GM04503 (cell line): Measurements from ENCODE around the gene KLF16.

ENCODE experiments used
- DNase-seq: peaks from one replicate; pipeline ENCODE4 v3.0.0-alpha.2; 2012; ENCODE audit warnings: low read depth

Gene KLF16

DNA sequence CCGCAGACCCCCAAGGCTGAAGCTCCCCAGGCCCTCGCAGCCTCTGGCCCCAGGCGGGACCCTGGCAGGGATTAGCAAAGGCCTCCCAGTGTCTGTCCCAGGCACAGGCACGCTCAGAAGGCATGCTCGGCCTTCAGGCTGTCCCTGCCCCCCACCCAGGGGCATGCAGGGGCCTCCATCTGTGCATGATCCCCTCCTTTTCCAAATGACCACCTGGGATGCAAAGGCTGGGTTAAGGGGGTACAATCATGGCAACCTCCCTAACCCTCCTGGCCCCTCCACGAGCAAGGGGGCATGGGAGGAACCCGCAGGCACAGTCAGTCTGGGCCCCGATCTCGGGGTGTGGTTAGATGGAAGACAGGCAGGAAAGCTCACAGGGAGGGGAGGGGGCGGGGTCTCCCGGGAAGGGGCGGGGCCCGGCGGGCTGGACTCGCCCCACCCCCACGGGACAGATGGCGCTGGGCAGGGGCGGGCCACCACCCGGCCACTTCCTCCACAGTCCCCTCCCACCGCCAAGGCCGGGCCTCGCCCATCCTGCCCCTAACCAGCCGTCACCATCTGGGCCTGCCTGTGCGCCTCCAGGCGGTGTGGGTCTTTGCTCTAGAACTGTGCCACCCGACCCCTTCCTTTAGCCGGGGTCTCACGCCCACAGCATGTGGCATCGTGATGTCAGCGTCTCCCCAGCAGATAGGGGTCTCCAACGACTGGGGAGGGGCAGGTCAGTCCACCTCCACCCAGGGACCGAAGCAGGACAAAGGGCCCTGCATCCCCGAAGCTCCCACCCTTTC, 8.1 kb downstream of the KLF16 start:
- DNase-seq = no peak

DNA sequence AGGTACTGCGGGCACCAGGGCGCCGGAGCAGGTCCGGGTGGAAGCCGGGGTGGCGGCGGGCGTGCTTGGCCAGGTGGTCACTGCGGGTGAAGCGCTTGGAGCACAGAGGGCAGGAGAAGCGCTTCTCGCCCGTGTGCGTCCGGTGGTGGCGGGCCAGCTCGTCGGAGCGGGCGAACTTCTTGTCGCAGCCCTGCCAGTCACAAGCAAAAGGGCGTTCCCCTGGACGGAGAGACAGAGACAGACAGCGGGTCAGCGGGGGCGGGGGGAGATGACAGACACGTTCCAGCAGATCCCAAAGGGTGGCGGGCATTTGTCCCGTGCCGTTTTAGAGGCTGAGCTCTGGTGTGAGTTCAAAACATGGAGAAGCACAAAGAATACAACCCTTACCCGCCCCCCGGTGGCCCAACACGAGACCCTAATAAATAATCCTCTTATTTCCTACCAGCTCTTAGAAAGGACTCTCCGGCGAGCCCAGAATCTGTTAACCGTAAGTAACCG, 8.8 kb downstream of the KLF16 start:
- no peak for DNase-seq

DNA sequence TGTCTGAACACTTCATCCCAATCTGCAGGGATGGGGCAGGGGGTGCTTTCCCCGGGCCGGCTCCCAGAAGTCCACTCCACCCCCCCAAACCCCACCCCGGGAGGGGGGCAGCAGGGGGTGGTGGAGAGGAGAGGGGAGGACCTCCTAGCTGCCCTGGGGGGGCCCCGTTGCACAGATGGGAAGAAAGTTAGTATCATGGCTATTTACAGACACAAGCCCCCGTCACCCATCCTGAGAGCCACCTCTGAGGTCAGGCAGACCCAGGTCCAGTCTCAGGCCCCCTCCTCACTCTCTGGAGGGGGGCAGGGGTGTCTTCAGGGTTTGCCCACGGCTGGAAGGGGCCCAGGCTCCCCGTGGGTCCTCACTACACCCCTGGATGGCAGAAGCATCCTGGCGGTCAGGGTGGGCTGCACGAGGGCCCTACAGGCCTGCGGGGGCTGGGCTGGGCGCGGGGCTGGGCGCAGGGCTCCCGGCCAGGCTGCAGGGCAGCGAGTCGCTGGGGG, 9.3 kb downstream of the KLF16 start:
- DNase-seq = no peak

DNA sequence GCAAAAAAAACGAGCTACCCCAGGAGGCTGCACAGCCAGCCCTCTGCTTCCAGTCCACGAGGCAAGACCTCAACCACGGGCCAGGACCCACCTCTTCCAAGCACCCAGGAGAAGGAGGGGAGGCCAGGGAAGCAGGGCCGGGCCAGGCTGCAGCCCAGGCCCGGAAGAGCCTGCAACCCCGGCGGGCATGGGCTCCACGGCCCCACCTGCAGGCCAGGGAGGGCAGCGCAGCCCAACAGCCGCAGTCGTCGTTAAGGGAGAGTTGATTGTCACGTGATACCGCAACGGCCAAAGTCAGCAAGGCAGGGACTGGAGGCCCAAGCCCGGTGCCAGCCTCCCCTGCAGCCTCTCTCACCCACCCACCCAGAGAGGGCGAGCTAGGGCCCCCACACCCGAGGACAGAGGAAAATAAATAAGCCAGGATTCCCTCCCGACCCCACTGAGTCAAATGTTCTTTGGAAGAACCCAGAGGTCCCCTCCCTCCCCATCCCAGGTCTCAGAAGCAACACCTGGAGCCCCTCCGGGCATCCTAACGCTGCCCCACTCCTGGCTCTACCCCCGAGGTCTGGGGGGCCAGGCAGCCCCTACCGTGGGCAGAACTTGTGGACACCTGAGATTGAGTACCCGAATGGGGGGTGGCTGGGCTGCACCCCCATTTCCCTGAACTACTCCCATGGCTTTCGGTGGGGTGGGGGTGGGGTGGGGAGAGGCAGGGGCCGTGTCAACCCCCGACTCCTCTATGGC, 9.9 kb downstream of the KLF16 start:
- no peak for DNase-seq

DNA sequence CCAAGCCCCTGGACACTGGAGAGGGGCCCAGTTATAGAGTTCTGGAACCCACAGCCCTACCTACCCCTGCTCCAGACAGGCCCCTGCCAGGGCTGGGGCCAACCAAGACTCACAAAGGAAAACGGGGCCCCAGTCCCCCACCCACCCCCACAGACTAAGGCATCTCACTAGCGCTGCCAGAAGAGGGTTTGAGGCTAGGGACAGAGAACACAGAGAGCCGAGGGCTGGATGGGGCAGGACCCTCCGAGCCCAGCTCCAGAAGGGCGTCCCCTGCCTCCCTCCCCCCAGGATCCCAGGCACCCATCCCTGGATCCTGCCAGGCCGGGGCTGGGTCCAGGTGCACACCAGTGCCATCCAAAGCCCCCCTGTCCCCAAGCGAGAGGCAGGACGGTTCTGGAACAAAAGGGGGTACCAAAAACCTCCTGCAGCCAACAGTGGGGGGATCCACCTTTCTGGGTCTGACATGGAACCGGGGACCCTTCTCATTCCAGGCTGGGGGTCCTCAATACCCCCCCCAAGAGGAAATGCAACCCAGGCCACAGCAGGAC, 10.7 kb downstream of the KLF16 start:
- DNase-seq = no peak

DNA sequence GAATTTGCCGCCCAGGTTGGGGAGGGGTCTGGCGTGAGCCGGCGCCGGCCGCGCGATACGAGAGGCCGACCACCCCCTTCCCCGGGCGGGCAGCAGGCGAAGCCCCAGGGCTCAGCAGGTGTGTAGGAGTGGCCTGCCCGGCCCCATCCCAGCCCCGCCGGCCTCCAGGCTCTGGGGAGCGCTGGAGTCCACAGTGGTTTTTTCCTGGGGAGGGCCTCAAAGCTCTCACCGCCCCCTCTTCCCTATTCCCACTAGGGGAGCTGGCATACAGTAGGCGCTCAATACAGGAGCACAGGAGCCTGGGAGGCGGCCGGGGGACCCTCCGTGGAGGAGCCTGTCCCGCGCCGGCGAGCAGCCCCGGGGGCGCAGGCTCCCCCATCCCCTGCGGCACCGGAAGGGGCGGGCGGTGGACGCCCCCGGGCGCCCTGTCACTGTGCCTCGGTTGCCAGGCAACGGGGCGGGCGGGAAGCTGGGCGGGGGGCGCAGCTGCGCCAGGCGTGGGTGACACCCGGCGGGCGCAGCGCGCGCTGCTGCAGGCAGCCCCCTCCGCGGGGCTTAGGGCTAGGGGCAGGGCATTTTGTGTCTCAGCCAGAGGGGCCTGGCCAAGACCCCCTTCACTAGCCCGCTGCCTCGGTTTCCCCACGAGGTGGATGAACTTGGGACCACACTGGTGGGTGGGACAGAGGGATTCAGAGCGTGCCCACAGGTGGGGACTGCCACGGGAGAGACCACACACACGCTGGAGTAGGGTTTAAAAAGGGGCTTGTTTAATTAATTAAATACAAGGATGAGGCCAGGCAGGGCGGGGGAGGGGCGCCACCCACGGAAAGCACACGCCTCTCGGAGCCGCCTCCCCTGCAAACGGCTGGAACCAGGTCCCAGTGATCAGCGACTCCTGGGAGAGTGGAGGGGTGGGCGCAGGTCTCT, 11.5 kb downstream of the KLF16 start:
- DNase-seq = no peak

DNA sequence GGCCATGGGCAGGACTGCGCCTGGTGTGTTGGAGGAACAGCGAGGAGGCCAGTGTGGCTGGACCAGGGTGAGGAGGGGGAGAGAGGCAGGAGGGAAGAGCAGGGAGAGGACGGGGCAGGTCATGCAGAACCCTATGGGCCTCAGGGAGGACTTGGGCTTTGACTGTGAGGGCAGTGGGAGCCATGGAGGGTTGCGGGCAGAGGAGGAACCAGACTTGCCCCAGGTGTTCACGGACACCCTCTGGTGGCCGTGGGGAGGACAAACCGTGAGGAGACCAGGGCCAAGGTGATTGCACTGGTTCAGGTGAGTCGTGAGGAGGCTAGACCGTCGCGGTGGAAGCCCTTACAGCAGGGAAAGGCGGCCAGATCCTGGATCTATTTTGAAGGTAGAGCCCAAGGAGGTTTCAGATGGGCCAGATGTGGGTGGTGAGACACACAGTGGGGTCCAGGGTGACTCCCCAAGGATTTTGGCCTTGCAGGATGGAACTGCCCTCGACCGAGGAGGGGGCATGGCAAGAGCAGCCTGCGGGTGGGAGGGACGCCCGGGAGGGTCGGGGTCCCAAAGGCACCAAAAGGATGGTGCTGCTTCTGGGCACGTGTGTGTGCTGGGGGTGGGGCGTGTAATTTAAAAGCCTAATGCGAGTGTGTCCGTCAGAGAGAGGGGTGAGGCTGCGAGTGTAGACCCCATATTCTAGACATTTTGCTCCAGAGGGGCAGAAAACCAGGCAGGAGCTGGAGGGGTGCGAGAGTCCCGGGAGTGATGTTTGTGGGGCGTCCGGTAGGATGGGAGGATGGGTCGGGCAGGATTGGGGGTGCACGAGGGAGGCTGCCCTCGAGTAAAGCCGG, 12.3 kb downstream of the KLF16 start:
- DNase-seq = no peak

DNA sequence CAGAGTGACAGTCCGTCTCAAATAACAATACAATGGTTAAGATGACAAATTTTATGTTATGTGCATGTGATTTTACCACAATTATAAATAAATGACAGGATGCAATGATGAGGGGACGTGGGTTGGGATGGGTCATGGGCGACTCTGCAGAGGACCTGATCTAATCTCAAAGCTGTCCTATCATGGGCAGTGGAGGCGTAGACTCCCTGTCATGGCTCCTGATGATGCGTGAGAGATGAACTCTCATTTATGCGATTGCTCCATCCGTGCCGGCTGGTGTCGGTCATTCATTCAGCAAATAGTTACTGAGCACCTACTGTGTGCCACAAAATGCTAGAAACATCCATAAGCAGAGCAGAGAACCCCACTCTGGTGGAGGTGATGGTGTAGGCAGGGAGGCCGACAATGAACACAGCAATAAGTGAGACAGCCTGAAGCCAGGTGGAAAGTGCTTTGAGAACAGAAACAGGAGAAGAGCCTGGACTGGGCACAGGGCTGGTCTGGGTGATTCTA, 13.4 kb downstream of the KLF16 start:
- DNase-seq = no peak

DNA sequence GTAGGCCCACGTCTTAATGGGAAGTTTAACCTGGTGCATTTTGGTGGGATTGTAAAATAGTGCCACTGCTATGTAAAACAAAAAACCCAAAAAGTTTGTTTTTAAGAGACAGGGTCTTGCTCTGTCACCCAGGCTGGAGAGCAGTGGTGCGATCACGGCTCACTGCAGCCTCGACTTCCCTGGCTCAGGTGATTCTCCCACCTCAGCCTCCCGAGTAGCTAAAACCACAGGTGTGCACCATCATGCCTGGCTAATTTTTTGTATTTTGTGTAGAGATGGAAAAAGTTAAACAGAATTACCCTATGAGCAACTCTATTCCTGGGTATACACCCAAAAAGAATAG, 14.3 kb downstream of the KLF16 start:
- DNase-seq = no peak

DNA sequence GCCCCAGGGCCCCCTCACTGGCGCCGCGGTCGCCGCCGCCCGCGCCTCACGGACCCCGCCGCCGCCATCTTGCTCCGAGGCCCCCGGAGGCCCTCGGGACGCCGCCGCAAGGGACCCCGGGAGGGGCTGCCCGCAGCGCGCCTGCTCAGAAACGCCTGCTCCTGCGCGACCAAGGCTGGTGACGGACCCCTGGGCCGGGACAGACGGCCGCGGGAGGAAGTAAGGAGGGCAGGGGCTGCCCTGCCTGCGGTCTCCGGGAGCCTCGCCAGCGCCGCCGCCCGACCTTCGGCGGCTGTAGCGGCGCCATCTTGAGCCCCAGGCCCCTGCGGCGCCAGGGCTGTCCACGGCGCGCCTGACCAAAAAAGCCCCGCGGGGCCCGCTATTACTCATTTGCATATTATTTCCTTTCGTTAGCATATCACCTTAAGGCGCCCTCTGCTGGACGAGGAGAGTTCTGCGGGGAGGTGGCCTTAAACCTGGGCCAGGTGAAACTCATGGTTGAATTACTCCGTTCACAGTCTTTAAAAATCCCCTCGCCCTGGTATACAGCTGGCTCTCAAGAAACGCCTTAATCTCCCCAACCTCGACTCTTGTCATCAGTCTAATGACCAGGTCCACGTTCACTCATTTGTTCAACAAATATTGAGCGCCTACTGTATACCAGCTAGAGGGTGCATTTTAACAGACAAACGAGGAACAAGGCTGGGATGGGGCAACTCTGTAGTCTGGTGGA, 14.8 kb downstream of the KLF16 start, which contains the start of gene REXO1:
Gene REXO1, minus strand, starts transcription at position 85 of the 733 bp plus-strand sequence. CDS start 125 bp downstream, outside the sequence.
- DNase-seq = no peak

DNA sequence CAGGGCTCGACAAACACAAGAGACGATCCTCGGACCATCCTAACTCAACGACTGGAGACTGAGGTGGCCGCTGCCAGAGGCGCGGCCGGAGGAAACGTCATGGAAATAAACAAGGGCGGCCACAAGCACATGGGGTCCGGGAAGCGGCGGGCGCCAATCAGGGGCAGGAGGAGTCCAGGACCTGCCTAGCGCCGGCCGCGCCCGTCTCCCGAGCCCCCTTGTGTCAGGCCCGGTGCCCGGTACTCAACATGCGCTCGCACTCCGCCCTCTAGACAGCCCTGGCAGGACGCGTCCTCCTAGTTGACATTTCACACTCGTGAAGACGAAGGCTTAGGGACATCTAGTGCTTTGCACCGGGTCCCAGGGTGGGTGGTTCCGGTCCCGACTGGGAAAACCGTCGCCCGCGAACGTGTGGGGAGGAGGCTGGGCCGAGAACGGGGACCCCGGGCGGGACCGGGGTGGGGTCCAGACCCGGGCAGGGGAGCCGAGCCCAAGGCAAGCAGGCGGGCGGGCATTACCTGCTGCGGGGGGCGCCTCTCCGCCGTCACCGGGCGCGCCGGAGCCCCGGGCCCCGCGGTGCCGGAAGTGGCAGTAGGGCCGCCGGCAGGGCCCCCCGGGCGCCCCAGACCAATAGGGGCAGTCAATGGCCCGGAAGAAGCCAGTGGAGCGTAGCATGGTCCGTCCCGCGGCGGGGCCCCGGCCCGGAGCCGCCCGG, 15.5 kb downstream of the KLF16 start:
- DNase-seq = no peak

DNA sequence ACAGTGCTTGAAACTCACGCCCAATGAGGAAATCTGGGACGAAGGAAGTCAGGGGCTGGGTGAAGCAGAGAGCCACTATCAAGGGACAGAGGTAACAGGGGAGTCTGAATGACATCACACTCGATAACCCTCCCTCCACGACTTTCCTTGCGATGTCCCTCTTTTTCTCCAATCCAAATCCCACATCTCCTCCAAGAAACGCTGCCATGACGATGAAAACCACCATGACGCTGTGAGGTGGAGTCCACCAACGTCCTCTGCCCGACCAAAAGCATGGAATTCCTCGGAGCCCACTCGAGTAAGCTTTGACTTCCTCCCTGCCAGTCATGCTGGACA, 16.1 kb downstream of the KLF16 start:
- no peak for DNase-seq

DNA sequence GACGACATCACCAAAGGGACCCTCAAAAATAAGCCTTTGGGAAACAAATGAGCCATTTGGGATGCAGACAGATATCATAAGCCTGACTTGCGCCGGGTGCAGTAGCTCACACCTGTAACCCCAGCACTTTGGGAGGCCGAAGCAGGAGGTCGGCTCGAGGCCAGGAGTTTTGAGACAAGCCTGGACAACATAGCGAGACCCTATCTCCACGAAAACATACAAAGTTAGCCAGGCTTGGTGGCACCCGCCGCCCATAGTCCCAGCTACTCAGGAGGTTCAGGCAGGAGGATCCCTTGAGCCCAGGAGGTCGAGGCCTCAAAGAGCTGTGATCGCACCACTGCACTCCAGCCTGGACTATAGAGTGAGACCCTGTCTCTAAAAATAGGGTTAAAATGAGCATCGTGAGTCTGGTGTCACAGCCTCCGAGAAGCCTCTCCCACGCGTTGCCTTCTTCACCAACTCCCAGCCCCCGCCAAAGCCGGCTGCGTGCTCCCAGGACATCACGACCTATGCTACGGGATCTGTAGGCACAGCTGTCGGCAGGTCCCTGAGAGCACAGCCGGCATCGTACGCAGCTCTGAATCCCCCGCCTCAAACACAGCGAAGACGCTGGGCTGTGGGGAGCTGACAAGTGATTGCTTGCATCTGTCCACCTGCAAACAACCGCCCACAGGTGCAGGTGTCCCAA, 16.7 kb downstream of the KLF16 start:
- no peak for DNase-seq

DNA sequence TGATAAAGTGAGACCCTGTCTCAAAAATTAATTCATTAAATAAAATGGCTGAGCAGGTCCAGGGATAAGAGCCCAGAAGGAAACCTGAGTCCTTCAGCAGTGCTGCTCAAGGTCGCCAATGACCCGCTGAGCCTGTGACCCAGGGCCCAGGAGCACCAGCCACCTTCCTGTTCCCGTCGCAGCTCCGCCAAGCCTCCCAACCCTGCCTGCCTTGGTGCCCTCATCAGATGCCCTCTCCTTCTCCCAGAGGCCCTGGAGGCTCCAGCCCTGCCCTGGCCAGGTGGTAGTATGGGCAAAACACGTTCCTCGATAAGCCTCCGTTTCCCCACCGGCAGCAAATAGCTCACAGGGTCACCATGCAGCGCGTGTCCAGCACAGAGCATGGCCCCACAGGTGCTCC, 17.7 kb downstream of the KLF16 start:
- DNase-seq = no peak

DNA sequence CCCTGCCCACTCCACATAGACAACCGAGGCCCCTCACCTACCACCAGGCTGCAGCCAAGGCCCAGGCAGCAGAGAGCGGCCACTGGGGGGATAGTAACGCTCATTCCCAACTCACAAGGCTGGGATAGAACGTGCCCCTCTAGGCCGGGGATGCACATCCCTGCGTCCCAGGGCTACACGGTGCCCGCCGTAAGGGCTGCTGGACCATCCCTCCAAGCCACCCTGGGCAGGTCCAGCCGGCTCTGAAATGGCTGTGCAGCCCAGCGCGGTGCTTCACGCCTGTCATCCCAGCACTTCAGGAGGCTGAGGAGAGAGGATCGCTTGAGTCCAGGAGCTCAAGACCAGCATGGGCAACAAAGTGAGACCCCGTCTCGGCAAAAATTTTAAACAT, 18.3 kb downstream of the KLF16 start:
- no peak for DNase-seq

DNA sequence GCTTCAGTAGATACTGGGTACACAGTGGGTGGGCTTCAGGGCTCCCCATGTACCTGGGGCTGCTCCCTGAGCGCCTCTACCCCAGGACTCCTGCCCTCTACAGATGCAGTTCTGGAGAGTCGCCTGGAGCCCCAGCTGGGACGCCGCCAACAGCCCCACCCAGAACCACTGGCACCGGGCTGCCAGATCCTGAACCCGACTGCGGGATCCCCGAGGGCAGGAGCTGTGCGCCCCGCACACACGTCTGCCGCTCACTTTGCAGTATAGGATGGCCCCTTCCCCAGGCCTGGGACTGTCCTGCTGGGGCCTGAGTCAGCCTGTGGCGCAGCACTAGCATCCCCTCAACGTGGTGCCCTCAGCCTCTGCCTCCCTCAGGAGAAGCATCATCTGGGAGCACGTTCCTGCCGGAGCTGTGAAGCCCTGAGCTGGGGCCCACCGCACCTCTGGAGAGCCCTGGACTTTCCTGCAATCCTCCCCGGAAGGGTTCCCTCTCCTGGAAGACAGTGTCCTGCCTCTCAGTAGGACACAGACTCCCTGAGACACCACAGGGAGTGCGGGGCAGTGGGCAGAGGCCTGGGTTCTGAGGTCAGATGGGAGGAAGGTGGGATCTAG, 18.8 kb downstream of the KLF16 start:
- no peak for DNase-seq

DNA sequence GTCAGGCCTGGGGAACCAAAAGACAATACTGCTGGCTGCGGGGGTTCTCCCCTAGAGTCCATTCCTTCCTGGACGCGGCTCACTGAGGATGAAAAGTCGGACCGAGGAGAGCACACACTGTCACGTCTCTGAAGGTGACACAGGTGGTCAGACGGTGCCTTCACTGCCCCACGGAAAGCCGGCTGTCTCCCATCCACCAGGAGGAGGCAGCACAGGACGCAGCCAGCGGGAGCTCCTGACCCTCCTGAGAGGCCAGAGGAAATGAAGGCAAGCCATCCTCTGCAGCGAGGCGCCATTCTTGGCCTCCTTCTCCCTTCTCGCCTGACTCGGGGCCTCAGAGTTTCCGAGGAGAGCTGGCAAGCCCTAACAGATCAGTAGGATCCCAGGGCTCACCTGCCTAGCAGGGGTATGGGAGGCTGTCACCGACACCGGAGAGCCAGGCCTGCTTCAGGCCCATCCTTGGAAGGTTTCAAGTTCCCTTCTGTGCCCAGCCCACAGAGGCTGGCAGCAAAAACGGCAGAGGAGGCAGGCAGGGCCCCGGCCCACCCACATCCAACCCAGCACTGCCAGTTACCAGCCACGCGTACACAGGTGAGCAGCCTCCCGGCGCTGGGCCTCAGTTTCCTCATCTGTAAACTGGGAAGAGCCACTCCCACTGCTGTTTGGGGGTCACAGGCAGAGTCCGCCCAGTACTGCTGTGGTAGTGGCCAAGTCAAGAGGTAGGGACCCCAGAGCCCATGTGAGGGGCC, 19.6 kb downstream of the KLF16 start:
- DNase-seq = no peak

DNA sequence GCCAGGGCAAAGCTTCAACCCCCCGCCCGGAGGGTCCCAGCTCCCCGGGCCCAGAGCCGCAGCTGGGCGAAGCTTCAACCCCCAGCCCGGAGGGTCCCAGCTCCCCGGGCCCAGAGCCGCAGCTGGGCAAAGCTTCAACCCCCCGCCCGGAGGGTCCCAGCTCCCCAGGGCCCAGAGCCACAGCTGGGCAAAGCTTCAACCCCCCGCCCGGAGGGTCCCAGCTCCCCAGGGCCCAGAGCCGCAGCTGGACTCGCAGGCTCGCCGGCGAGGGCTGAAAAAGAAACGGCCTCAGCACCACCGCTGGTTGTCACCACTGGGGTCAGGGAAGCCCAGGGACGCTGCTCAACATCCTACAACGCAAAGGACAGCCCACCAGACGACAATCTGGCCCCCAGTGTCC, 20.3 kb downstream of the KLF16 start:
- no peak for DNase-seq
